Body of pancreas (tissue), 4 donors: Measurements from ENCODE around the gene LEPROT. TPM values are rescaled to one million over a fixed set of nuclear protein-coding genes. Genes with fewer than 3 reads are reported as not detected.

Experiments used
- ATAC-seq: fragments of 150-250 bp; one replicate; pipeline ENCODE4 v1.9.1; 2016
- DNase-seq, 4 donors: peaks; one replicate each; pipeline ENCODE4 v3.0.0-alpha.2; 2019
- H3K27ac ChIP-seq, 4 donors: fragments of 200-600 bp; sonication (generic); 1 replicate in 3 of 4; 2 replicates in 1 of 4; pipeline versions ENCODE4 v1.5.1 to v1.6.1; 2016 to 2019; ENCODE audit warnings: mild to moderate bottlenecking in 1 of 4, mixed read lengths in 1 of 4, moderate library complexity in 1 of 4
- H3K27me3 ChIP-seq, 2 donors: fragments of 200-600 bp; sonication (generic); one replicate each; pipeline ENCODE4 v1.6.0; 2016; ENCODE audit warnings: mild to moderate bottlenecking in 1 of 2
- H3K36me3 ChIP-seq, 2 donors: fragments of 200-600 bp; sonication (generic); replicated peaks in 1 of 2; 2 replicates each; pipeline ENCODE4 v1.5.1; 2016; ENCODE audit warnings: low read depth in 2 of 2; ENCODE audit not compliant: insufficient read depth in 1 of 2
- H3K4me1 ChIP-seq: fragments of 200-600 bp; sonication (generic); one replicate; pipeline ENCODE4 v1.6.0; 2016
- H3K4me3 ChIP-seq, 2 donors: fragments of 200-600 bp; sonication (generic); 1 replicate in 1 of 2; 2 replicates in 1 of 2; pipeline ENCODE4 v1.5.1; 2016 to 2019
- H3K9me3 ChIP-seq, 3 donors: fragments of 200-600 bp; sonication (generic); 1 replicate in 2 of 3; 2 replicates in 1 of 3; pipeline ENCODE4 v1.5.1; 2016
- POLR2A ChIP-seq, 3 donors: fragments of 450-650 bp; IDR thresholded peaks; one replicate each; pipeline ENCODE4 v1.6.1; 2016; ENCODE audit warnings: antibody characterized with exemption in 3 of 3, mild to moderate bottlenecking in 2 of 3
- WGBS, 2 donors: methylation state at CpG; one replicate each; pipeline ENCODE4 v1.1.5; 2017; 5-methylcytosine and 5-hydroxymethylcytosine counted together
- intact Hi-C: fragments of 100-400 bp; cut with DNase I; formaldehyde crosslinking; loops from one replicate; pipeline ENCODE4 v1.15.1; 2023
- small RNA-seq: library from RNA; depleted of rRNA; stranded (forward); fragments of <200 nt; gene quantifications from one replicate; pipeline ENCODE3, GENCODE V24; 2016
- total RNA-seq, 2 donors: library from RNA; depleted of rRNA; stranded (reverse); fragments of >200 nt; gene quantifications; one replicate each; pipeline ENCODE4 v1.1.0, GENCODE V29; 2016
- TF ChIP-seq, protein P1 (sequence below), 7 experiments: fragments of 450-650 bp in 4 of 7; fragments of 200-600 bp in 3 of 7; sonication (generic) in 3 of 7; IDR thresholded peaks; one replicate each; pipeline ENCODE4 v1.5.1; 2016 to 2019; ENCODE audit warnings: antibody characterized with exemption in 7 of 7

LEPROT gene
- total RNA-seq, 2 donors from 2014 or later: 22.7 to 47.7 TPM

DNA sequence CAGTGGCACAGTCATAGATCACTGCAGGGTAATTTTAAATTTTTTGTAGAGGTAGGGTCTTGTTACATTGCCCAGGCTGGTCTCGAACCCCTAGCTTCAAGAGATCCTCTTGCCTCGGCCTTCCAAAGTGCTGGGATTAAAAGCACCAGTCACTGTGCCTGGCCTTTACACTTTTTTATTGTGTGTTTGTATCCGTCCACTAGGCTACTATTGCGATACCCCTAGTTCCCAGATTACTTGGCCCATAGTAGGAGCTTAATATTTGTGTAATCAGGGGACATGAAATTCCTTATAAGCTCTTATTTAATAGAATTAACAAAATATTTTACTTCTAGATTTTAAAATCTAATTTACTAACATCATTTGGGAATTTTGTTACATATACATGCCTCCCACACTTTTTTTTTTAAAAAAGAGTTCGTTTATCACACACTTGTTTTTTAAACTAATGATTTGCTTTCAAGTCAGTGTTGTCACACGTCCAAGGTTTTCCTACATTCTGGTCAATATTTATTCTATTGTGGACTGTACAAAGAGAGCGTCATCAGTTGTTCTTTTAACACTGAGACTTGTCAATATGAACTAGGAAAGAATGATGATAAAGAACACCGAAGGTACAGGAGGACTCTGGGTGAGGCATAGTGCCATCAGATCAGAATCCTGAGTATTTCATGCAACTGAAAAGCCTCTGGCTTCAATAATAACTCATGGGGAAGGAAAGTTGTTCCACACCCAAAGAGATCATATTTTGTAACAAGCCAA, 63.7 kb downstream of the LEPROT start:
- no peaks in the 10 kb centered on the region for H3K27me3 ChIP-seq
- no peak overlapping the region for H3K4me3 ChIP-seq
- no peaks in the 10 kb centered on the region for H3K36me3 ChIP-seq
- ATAC-seq (peak; percentile 97), DNase-seq (peak in 3 of 4 donors; percentile 11 to 79 (median 33))
- TF ChIP-seq POLR2A (IDR thresholded peaks at IDR 0.05): no peak
- TF ChIP-seq, protein P1, sequence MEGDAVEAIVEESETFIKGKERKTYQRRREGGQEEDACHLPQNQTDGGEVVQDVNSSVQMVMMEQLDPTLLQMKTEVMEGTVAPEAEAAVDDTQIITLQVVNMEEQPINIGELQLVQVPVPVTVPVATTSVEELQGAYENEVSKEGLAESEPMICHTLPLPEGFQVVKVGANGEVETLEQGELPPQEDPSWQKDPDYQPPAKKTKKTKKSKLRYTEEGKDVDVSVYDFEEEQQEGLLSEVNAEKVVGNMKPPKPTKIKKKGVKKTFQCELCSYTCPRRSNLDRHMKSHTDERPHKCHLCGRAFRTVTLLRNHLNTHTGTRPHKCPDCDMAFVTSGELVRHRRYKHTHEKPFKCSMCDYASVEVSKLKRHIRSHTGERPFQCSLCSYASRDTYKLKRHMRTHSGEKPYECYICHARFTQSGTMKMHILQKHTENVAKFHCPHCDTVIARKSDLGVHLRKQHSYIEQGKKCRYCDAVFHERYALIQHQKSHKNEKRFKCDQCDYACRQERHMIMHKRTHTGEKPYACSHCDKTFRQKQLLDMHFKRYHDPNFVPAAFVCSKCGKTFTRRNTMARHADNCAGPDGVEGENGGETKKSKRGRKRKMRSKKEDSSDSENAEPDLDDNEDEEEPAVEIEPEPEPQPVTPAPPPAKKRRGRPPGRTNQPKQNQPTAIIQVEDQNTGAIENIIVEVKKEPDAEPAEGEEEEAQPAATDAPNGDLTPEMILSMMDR (IDR thresholded peaks at IDR 0.05): no peak
- peak overlapping the region in 1 of 4 donors; percentile 59 for H3K27ac ChIP-seq
- intact Hi-C loops: no loop called here
- peaks cover 14% of the 10 kb centered on the region for H3K4me1 ChIP-seq
- H3K9me3 ChIP-seq: no peaks in the 10 kb centered on the region
- 45 to 51% methylated on average over 8 of the region's 8 CpGs for WGBS, 2 donors

Small RNAs within 50 kb of the gene (small RNA-seq; reads per million reads assigned to genes)
- gene RNU2-15P: not detected

Other genes starting within 250 kb of the LEPROT start
- gene DNAJC6, start 111.1 kb upstream of the LEPROT start, total RNA-seq: 1 to 10 TPM in 1 of 2 donors, under 1 TPM in 1; 0.99 to 2.3 TPM
- 1 to 10 TPM; 5.3 to 7.8 TPM for gene LEPR, start within 50 bp of the LEPROT start, total RNA-seq